Measurements from ENCODE around the gene PCBP3. TPM values are rescaled to one million over a fixed set of nuclear protein-coding genes. Genes with fewer than 3 reads are reported as not detected.
"Not testable (repeated sequence)": the region's sequence is repeated elsewhere in the genome, so short reads cannot be mapped to it uniquely, and the experiment has no call there.

Gene PCBP3
- total RNA-seq, 6 experiments from 2014 or later: 0.37 to 1.5 (median 0.69) TPM

DNA sequence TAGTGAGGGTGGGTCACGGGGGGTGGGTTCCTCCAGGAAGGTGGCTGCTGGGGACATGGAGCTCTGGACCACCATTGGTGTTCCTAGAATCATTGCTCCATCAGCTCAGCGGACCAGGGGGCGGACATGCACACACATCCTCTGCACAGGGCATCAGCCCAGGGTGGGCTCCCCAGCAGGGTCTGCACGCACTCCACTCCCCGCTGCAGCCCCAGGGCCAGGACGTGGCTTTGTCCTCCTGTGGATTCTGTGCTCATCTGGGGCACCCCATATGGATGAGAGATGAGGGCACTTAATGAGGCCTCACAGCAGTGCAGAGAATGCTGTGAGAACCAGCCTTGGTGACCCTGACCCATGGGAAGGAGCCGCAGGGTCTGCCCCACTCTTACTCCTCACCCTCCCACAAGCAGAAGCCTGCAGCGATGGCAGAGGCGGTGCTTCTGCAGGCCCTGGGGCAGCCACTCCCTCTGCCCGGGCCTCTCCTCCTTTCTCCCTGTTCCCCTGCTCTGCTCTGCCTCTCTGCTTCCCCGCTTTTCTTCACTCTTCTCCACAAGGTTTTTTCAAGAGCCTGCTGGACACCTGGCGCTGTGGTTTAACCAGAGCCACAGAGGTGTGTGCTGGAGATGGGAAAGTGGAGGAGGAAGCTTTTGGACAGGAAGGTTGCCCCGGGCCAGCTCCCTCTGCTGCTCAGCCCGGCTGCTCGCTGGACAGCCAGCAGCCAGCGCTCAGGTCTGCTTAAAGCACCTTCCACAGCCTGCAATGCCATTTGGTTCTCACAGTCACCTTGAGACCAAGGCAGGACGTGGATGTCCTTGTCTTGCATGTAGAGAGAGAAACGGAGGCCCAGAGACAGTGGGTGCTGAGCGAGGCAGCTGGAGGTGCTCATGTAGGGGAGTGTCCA, 26.3 kb upstream of the PCBP3 start:
- no peak overlapping the region for H3K27ac ChIP-seq
- intact Hi-C loops (cut with DNase I): no loop called here
- H3K27me3 ChIP-seq: no peaks in the 10 kb centered on the region
- ATAC-seq: peak in 2 of 4 donors; percentile 11 to 18
- H3K36me3 ChIP-seq: no peaks in the 10 kb centered on the region
- peak in 2 of 3 donors; percentile 33 to 35 for DNase-seq
- no peaks in the 10 kb centered on the region for H3K9me3 ChIP-seq
- TF ChIP-seq, protein P1, sequence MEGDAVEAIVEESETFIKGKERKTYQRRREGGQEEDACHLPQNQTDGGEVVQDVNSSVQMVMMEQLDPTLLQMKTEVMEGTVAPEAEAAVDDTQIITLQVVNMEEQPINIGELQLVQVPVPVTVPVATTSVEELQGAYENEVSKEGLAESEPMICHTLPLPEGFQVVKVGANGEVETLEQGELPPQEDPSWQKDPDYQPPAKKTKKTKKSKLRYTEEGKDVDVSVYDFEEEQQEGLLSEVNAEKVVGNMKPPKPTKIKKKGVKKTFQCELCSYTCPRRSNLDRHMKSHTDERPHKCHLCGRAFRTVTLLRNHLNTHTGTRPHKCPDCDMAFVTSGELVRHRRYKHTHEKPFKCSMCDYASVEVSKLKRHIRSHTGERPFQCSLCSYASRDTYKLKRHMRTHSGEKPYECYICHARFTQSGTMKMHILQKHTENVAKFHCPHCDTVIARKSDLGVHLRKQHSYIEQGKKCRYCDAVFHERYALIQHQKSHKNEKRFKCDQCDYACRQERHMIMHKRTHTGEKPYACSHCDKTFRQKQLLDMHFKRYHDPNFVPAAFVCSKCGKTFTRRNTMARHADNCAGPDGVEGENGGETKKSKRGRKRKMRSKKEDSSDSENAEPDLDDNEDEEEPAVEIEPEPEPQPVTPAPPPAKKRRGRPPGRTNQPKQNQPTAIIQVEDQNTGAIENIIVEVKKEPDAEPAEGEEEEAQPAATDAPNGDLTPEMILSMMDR (IDR thresholded peaks at IDR 0.05): no peak
- no peak for TF ChIP-seq POLR2A (IDR thresholded peaks at IDR 0.05)
- 31% methylated on average over 10 of the region's 19 CpGs for WGBS (ENCODE audit: insufficient coverage, low coverage, low lambda C conversion rate, missing lambda C conversion rate)
- H3K4me3 ChIP-seq: no peak overlapping the region
- H3K4me1 ChIP-seq: no peaks in the 10 kb centered on the region

DNA sequence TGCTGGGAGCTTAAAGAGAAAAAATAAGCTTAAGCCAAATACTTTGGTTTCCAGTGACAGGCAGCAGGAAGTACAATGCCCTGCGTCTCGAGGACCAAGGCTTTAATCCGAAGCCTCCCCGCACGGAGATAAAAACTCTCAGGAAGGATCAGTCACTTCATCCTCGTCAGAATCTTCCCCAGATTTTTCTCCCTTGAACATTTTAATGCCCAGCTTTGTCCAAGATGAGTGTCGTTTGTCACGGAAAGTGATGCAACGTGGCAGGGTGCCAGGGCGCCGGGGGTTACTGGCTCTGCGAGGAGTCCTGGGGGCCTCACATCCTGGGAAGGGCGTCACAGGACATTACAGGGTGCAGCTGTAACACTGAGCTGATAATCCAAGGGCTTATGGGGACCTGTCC, 25.2 kb upstream of the PCBP3 start:
- H3K4me1 ChIP-seq: no peaks in the 10 kb centered on the region
- H3K27me3 ChIP-seq: no peaks in the 10 kb centered on the region
- intact Hi-C loops (cut with DNase I): no loop called here
- peak in 1 of 4 donors; percentile 41 for ATAC-seq
- peak in 1 of 3 donors; percentile 49 for DNase-seq
- no peak overlapping the region for H3K4me3 ChIP-seq
- H3K27ac ChIP-seq: peak overlapping the region in 1 of 3 donors; percentile 13
- no peaks in the 10 kb centered on the region for H3K9me3 ChIP-seq
- WGBS (ENCODE audit: insufficient coverage, low coverage, low lambda C conversion rate, missing lambda C conversion rate): 23% methylated on average over 13 of the region's 13 CpGs
- H3K36me3 ChIP-seq: no peaks in the 10 kb centered on the region
- no peak for TF ChIP-seq POLR2A (IDR thresholded peaks at IDR 0.05)
- TF ChIP-seq, protein P1 (IDR thresholded peaks at IDR 0.05): no peak

DNA sequence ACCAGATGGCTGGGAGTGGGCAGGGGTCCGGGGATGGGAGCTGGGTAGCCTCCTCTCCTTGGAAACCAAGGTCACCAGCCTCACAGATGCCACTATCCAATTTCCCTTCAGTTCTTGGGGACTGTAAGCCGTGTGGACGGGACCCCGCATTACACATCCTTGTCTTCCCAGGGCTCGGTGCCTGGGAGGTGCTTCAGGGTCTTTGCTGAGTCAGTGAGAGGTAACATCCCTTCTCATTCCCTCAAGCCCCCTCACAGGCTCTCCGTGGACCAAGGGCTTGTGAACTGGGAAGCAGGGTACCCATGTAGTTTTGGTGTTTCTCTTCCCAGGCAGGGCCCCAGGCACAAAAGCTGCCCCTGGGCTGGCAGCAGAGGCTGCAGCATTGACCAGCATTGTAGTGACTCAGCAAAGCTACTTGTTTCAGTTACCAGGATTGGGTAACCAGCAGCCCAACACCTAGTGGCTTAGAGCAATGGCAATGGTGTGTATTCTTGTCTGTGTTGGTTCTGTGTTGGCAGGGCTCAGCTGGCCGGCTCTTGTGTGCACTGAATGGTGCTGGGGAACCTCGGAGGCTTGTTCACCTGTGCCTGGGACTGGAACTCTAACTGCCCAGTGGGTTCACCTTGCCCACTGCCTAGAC, 24.6 kb upstream of the PCBP3 start:
- peak in 2 of 3 donors; percentile 6 to 37 for DNase-seq
- Histone ChIP-seq H3K27me3 (no peaks in the 10 kb centered on the region), H3K36me3 (no peaks in the 10 kb centered on the region), H3K9me3 (no peaks in the 10 kb centered on the region), H3K27ac (no peak overlapping the region), H3K4me1 (no peaks in the 10 kb centered on the region), H3K4me3 (no peak overlapping the region)
- intact Hi-C loops (cut with DNase I): no loop called here
- peak in 1 of 4 donors; percentile 30 for ATAC-seq
- no peak for TF ChIP-seq POLR2A (IDR thresholded peaks at IDR 0.05)
- TF ChIP-seq, protein P1 (IDR thresholded peaks at IDR 0.05): no peak
- 76% methylated on average over 4 of the region's 8 CpGs for WGBS (ENCODE audit: insufficient coverage, low coverage, low lambda C conversion rate, missing lambda C conversion rate)

DNA sequence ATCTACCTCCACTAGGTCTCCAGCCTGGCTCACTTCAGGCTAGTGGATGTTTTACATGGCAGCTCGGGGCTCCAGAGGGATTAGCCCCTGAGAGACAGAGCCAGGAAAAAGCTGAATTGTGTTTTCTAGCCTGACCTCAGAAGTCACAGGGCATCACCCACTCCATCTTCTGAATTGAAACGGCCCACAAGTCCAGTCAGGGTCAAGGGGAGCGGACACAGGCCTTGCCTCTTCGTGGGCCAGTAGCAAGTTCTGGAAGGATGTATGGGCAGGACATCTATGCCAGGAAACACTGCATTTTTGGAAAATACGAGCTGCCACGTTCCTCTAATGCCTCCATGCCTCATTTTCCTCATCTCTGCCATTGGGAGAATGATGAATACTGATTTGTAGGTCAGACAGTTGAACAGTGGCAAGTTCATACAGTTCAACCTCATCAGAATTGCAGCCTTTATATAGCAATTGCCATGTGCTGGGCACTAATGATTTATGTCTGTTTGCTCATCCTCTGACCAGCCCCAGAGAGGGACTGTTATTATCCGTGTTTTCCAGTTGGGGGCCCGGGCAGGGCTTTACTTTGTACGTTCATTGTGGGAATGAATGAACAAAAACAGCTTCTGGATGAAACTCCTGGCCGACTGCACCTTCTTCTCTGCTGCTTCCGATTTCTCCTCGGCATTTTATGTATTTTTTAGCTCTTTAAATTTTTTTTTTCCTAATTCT, 23.2 kb upstream of the PCBP3 start:
- H3K27ac ChIP-seq: no peak overlapping the region
- no peak for TF ChIP-seq POLR2A (IDR thresholded peaks at IDR 0.05)
- TF ChIP-seq, protein P1 (IDR thresholded peaks at IDR 0.05): no peak
- intact Hi-C loops (cut with DNase I): no loop called here
- 40% methylated on average over 9 of the region's 12 CpGs for WGBS (ENCODE audit: insufficient coverage, low coverage, low lambda C conversion rate, missing lambda C conversion rate)
- no peak for ATAC-seq
- no peaks in the 10 kb centered on the region for H3K9me3 ChIP-seq
- no peaks in the 10 kb centered on the region for H3K36me3 ChIP-seq
- H3K4me3 ChIP-seq: no peak overlapping the region
- peak in 1 of 3 donors; percentile 6 for DNase-seq
- H3K27me3 ChIP-seq: no peaks in the 10 kb centered on the region
- H3K4me1 ChIP-seq: no peaks in the 10 kb centered on the region

GRCh38 chr21:45621435-45622331, 21.8 kb upstream of the PCBP3 start:
- 27% methylated on average over 7 of the region's 10 CpGs for WGBS (ENCODE audit: insufficient coverage, low coverage, low lambda C conversion rate, missing lambda C conversion rate)
- H3K27me3 ChIP-seq; ATAC-seq; intact Hi-C loops (cut with DNase I); H3K36me3 ChIP-seq; H3K9me3 ChIP-seq; H3K4me3 ChIP-seq; H3K4me1 ChIP-seq; H3K27ac ChIP-seq: not testable (repeated sequence)
- peak in 1 of 3 donors; percentile 31 for DNase-seq

All from right lobe of liver (tissue), 6 donors.